Brain microvascular endothelial cell (primary cell): ENCODE measurements around the gene UBR7.

Source experiments
- DNase-seq: peaks from one replicate; pipeline ENCODE4 v3.0.0-alpha.2; 2020
- H3K27ac ChIP-seq: fragments of 250-450 bp; sonication (Bioruptor Pico); 2 replicates; pipeline ENCODE4 v1.5.1; 2020; ENCODE audit warnings: mild to moderate bottlenecking, moderate library complexity
- H3K27me3 ChIP-seq: fragments of 250-450 bp; sonication (Bioruptor Pico); replicated peaks from 2 replicates; pipeline ENCODE4 v1.5.1; 2020; ENCODE audit warnings: mild to moderate bottlenecking
- H3K36me3 ChIP-seq: fragments of 250-450 bp; sonication (Bioruptor Pico); replicated peaks from 2 replicates; pipeline ENCODE4 v1.5.1; 2020; ENCODE audit warnings: mild to moderate bottlenecking
- H3K4me3 ChIP-seq: 2 replicates; pipeline ENCODE4 v1.5.1; 2011; ENCODE audit warnings: low read depth, mild to moderate bottlenecking, control low read depth, low read length, moderate library complexity
- CTCF ChIP-seq: IDR thresholded peaks from 2 replicates; pipeline ENCODE4 v1.5.1; 2011; ENCODE audit warnings: low read depth, mild to moderate bottlenecking, moderate library complexity, low read length, control low read depth, inconsistent platforms; ENCODE audit errors: missing control alignments
- in situ Hi-C: cut with HindIII; loops from 2 replicates; pipeline ENCODE4 v1.10.0; 2017; ENCODE audit warnings: low sequenced_read_pairs, low pct_ligation_motif_present

Gene UBR7

GRCh38 chr14:93214598-93214997, 7.5 kb downstream of the UBR7 start:
- DNase-seq: no peak
- TF ChIP-seq CTCF: no peak
- in situ Hi-C loops: no loop called here
- H3K27me3 ChIP-seq: no peaks in the 10 kb centered on the region
- peaks cover 12% of the 10 kb centered on the region for H3K36me3 ChIP-seq
- no peak overlapping the region for H3K27ac ChIP-seq
- H3K4me3 ChIP-seq: no peak overlapping the region

GRCh38 chr14:93219103-93219726, 12.2 kb downstream of the UBR7 start:
- no peak overlapping the region for H3K27ac ChIP-seq
- peak; percentile 75 for TF ChIP-seq CTCF
- H3K36me3 ChIP-seq: peaks cover 10% of the 10 kb centered on the region
- no peaks in the 10 kb centered on the region for H3K27me3 ChIP-seq
- H3K4me3 ChIP-seq: no peak overlapping the region
- in situ Hi-C loops: no loop called here
- peak; percentile 46 for DNase-seq

- Histone ChIP-seq H3K4me3 (no peak overlapping the region), H3K36me3 (peaks cover 5% of the 10 kb centered on the region), H3K27me3 (no peaks in the 10 kb centered on the region), H3K27ac (no peak overlapping the region)
- TF ChIP-seq CTCF: no peak
- no peak for DNase-seq
- in situ Hi-C loops: no loop called here
These were observed 13.5 kb downstream of the UBR7 start for GRCh38 chr14:93220509-93220908.

GRCh38 chr14:93223565-93223964, 16.5 kb downstream of the UBR7 start:
- no peak overlapping the region for H3K4me3 ChIP-seq
- peaks cover 2% of the 10 kb centered on the region for H3K36me3 ChIP-seq

GRCh38 chr14:93228550-93228949, 21.5 kb downstream of the UBR7 start:
- no peak for TF ChIP-seq CTCF
- no peak for DNase-seq
- in situ Hi-C loops: no loop called here
- Histone ChIP-seq H3K36me3 (no peaks in the 10 kb centered on the region), H3K27me3 (no peaks in the 10 kb centered on the region), H3K4me3 (no peak overlapping the region), H3K27ac (no peak overlapping the region)

More at GRCh38 chr14:93223565-93223964, 16.5 kb downstream of the UBR7 start:
- in situ Hi-C loops: no loop called here
- Histone ChIP-seq H3K27me3 (no peaks in the 10 kb centered on the region), H3K27ac (no peak overlapping the region)
- no peak for TF ChIP-seq CTCF
- no peak for DNase-seq

- DNase-seq: no peak
- no peak overlapping the region for H3K4me3 ChIP-seq
- in situ Hi-C loops: no loop called here
These were observed 23.5 kb downstream of the UBR7 start for GRCh38 chr14:93230539-93230938.

More at GRCh38 chr14:93230539-93230938, 23.5 kb downstream of the UBR7 start:
- no peaks in the 10 kb centered on the region for H3K27me3 ChIP-seq
- TF ChIP-seq CTCF: no peak
- no peak overlapping the region for H3K27ac ChIP-seq
- no peaks in the 10 kb centered on the region for H3K36me3 ChIP-seq
